DMS53 treated with DMSO at 0.1 percent for 48 hours (cell line): Measurements from ENCODE around the gene HVCN1.
A peak's percentile ranks its signal among the peaks of the same experiment; 100 is the strongest.

Source experiments
- DNase-seq: peaks from one replicate; lab custom pipeline; 2025; ENCODE audit not compliant: unreplicated experiment; lab: John Stamatoyannopoulos, UW

HVCN1 gene

DNA sequence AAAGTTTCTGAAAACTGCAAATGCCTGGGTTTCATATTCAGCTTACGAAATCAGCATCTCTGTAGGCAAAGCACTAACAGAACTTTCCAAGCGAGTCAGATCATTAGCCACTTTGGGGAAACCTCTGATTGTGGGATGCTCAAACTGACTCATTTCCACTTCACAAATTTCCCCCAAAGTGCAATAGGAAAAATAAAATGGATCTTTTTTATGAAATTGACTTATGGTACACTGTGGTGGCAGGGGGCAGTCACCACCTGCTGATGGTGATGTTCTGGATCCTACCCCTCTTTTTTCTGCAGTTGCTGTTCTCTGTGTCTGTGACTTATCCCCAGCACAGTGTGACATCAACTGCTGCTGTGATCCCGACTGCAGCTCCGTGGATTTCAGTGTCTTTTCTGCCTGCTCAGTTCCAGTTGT, 69.4 kb downstream of the HVCN1 start:
- DNase-seq: no peak

DNA sequence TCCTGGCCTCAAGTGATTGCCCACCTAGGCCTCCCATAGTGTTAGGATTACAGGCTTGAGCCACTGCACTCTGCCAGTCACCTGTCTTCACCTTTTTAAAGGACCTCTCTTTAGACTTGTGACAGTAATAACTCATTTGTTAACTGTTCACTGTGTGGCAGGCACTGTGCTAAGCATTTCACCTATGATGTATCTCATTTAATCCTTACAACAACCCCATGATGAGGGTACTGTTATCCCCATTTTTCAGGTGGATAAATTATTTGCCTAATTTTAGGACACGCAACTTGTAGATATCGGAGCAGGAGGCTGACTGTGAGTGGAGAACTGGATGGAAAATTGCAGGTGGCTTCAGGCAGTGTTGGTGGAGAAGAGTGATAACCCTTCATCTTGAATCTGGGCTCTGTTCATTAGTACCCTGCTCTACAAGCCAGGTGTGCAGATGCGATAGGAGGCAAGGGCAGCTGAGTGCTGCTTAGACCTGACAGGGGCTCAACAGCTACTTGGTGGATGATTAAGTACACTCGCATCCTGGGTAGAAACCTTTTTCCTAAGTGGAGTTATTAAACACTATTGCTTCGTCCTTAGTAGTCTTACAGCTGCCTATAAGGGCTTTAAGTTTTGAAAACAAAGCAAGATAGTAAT, 72.3 kb downstream of the HVCN1 start:
- no peak for DNase-seq

DNA sequence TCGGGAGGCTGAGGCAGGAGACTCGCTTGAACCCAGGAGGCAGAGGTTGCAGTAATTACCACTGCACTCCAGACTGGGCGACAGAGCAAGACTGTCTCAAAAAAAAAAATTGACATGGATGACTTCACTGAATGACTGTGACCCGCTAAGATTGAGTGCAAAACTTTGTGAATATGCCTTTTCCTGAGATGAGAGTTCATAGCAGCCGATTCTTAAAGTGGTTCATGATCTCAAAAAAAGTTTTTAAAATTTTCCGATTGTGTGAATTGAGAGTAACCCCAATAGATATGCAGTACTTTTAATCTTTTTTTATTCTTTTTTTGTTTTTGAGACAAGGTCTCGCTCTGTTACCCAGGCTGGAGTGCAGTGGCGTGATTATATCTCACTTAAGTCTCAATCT, 73.7 kb downstream of the HVCN1 start:
- no peak for DNase-seq

DNA sequence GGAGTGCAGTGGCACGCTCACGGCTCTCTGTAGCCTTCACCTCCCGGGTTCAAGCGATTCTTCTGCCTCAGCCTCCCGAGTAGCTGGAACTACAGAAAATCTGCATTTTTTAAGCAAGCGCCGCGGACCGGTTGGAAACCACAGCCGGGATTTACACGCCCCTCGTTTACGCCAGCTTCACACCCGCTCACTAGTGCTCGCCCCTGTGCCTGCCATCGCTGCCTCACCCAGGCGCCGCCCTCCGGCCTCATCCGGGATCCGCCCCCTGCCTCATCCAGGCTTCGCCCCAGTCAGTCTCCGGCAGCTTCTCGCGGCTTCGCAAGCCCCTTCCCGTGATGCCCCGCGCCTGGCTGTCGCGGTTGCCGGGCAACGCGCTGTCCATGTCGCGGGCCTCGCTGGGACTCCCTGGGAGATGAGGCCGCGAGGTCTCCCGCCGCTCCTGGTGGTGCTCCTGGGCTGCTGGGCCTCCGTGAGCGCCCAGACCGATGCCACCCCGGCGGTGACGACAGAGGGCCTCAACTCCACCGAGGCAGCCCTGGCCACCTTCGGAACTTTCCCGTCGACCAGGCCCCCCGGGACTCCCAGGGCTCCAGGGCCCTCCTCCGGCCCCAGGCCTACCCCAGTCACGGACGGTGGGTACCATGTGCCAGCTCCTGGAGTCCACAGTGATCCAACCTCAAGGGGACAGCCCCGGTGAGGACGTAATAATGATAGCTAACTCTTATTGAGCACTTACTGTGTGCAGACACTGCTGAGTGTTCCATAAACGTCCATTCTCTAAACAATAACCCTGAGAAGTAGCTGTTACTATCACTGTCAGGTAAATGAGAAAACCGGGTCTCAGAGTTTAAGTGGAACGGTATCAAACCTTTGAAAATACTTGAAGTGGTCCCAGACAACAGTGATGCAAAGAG, 74.9 kb downstream of the HVCN1 start, which contains the start of gene TCTN1:
Gene TCTN1 (plus strand): TSS at position 359 of the 914 bp plus-strand sequence. CDS start 54 bp downstream, at position 413.
- DNase-seq: peak; percentile 97

DNA sequence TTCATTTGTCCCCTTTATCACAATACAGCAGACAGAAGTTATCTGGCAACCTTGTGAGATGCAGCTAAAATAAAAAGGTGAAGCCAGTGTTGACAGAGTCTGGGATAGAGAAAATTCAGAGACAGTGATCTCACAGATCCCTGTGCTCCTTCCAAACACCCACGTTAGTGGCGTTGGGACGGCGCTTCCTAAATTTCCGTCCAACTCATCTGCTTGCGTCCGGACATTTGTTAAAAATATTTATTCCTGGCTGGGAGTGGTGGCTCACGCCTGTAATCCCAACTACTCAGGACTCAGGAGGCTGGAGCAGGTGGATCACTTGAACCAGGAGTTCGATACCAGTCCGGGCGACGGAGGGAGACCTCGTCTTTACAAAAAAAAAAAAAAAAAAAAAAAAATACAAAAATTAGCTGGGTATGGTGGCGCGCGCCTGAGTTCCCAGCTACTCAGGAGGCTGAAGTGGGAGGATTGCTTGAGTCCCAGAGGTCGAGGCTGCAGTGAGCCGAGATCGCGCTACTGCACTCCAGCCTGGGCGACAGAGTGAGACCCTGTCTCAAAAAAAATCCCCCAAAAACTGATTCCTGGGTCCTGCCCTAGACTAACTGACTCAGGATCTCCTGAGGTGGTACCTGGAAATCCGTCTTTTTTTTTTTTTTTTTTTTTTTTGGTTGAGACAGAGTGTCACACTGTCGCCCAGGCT, 75.7 kb downstream of the HVCN1 start:
- no peak for DNase-seq

DNA sequence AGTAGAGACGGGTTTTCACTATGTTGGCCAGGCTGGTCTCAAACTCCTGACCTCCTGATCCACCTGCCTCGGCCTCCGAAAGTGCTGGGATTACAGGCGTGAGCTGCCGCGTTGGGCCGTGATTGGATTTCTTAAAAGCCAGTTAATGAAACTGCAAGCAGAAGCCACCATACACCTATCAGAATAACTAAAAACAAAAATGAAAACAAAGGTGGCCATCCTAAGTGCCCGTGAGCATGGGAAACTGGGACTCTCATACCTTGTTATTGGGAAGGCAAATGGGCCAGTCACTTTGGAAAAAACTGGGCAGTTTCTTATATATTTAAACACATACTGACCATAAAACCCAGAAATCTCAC, 82.7 kb downstream of the HVCN1 start:
- DNase-seq: no peak

DNA sequence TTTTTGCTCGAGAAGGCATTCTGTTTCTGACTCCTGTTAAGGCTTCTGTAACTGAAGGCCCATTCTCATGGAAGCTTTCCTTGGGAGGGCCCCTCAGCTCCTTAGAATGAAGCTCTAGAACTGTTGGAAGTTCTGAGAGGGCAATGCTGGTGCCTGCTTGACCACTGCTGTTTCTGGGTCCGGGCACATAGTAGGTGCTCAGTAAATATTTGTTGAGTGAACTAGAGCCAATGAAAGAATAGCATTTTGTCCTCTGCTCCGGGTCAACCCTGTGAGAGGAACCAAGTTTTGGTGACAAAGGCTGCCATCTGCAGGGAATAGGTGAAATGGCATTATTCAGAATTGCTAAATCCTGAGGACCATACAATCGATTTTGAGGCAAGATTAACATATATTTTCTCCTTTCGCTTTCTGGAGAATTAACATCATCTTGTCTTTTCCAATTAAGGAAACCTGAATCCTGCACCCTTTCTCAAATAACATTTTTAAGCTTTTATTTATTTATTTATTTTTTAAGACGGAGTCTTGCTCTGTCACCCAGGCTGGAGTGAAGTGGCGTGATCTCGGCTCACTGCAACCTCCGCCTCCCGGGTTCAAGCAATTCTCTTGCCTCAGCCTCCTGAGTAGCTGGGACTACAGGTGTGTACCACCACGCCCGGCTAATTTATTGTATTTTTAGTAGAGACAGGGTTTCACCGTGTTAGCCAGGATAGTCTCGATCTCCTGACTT, 86.7 kb downstream of the HVCN1 start:
- peak; percentile 83 for DNase-seq

DNA sequence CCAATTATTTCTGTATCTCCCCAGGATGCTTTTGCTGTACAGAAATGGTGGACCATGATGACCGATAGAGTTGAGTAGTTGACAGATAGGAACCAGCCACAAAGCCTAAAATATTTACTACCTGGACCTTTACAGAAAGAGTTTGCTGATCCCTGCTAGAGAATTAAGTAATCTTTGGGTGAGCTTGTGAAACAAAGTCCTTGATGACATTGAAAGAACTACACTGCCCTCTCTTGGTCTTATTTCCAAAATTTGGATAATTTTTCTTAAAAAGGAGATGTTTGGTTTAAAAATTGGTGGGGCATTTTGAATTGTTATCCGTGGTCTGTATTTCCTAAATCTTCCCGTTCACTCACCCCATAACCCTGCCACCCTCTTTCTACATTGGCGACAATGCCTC, 88.7 kb downstream of the HVCN1 start:
- peak; percentile 30 for DNase-seq

DNA sequence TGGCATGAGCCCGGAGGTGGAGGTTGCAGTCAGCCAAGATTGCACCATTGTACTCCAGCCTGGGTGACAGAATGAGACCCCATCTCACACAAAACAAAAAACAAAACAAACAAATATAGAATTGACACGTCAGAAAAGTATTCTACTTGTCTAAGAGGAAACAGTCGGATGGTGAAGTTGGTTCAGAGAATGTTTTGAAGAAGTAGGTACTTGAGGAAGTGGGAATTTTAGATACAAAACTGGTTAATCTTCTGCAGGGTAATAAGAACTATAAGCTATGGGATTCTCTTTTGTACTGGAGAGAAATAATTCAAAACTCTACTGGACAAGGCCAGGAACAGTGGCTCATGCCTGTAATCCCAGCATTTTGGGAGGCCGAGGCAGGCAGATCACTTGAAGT, 89.6 kb downstream of the HVCN1 start:
- DNase-seq: no peak
